CD4-positive, alpha-beta T cell (primary cell): ENCODE data around the gene MYO18A. TPM values are rescaled to one million over a fixed set of nuclear protein-coding genes. Genes with fewer than 3 reads are reported as not detected.
"Not testable (repeated sequence)": the region's sequence is repeated elsewhere in the genome, so short reads cannot be mapped to it uniquely, and the experiment has no call there.

Experiments
- ATAC-seq: fragments of 200-7000 bp; cut with Tn5 transposase; one replicate; pipeline ENCODE4 v1.10.0; 2022; ENCODE audit warnings: mild to moderate bottlenecking; ENCODE audit not compliant: poor library complexity
- CTCF ChIA-PET: fragments of 350-600 bp; sonication (Branson Sonifier 250); formaldehyde crosslinking; loops from one replicate; lab custom pipeline; 2021; ENCODE audit warnings: antibody characterized with exemption, inconsistent platforms; lab: Charles Lee
- POLR2A ChIA-PET: fragments of 350-600 bp; sonication (Branson Sonifier 250); formaldehyde crosslinking; loops from one replicate; lab custom pipeline; 2021; ENCODE audit warnings: antibody characterized with exemption, inconsistent platforms; lab: Charles Lee
- DNase-seq, 14 experiments: peaks; one replicate each; pipeline ENCODE4 v3.0.0-alpha.2; 2013 to 2020; ENCODE audit warnings: mixed read lengths in 2 of 14
- H3K27ac ChIP-seq, 2 donors: one replicate each; pipeline versions ENCODE4 v1.5.1 to v1.7.0; 2013; ENCODE audit warnings: low read length in 2 of 2, low read depth in 1 of 2, mild to moderate bottlenecking in 1 of 2
- H3K27me3 ChIP-seq, 2 experiments: 1 replicate in 1 of 2; 2 replicates in 1 of 2; pipeline versions ENCODE4 v1.6.1 to v1.7.0; 2013; ENCODE audit warnings: low read length in 2 of 2, control low read depth in 1 of 2, mild to moderate bottlenecking in 1 of 2, moderate library complexity in 1 of 2; ENCODE audit not compliant: insufficient read depth in 2 of 2, control insufficient read depth in 1 of 2
- H3K36me3 ChIP-seq: one replicate; pipeline ENCODE4 v1.6.1; 2013; ENCODE audit warnings: low read length, control low read depth; ENCODE audit not compliant: insufficient read depth
- H3K4me1 ChIP-seq: one replicate; pipeline ENCODE4 v1.6.1; 2013; ENCODE audit warnings: low read length, control low read depth; ENCODE audit not compliant: insufficient read depth
- H3K4me3 ChIP-seq: one replicate; pipeline ENCODE4 v1.5.1; 2013; ENCODE audit warnings: mild to moderate bottlenecking, low read length, moderate library complexity
- H3K9me3 ChIP-seq, 2 experiments: 1 replicate in 1 of 2; 2 replicates in 1 of 2; pipeline versions ENCODE4 v1.6.1 to v1.7.0; 2013; ENCODE audit warnings: low read length in 2 of 2, mild to moderate bottlenecking in 2 of 2, control low read depth in 1 of 2, moderate library complexity in 1 of 2; ENCODE audit not compliant: control insufficient read depth in 1 of 2, insufficient read depth in 1 of 2
- H3K27ac Mint-ChIP-seq: one replicate; pipeline ENCODE4 v1.8.0; 2020; ENCODE audit warnings: mixed read lengths
- H3K27me3 Mint-ChIP-seq: one replicate; pipeline ENCODE4 v1.8.0; 2021; ENCODE audit warnings: mixed read lengths
- H3K36me3 Mint-ChIP-seq: one replicate; pipeline ENCODE4 v1.8.0; 2021; ENCODE audit warnings: low read depth, mixed read lengths
- H3K4me1 Mint-ChIP-seq: one replicate; pipeline ENCODE4 v1.8.0; 2021; ENCODE audit warnings: low read depth, mixed read lengths
- H3K4me3 Mint-ChIP-seq: one replicate; pipeline ENCODE4 v1.8.0; 2020; ENCODE audit warnings: mild to moderate bottlenecking, mixed read lengths
- H3K9me3 Mint-ChIP-seq: one replicate; pipeline ENCODE4 v1.8.0; 2020; ENCODE audit warnings: mixed read lengths
- CTCF ChIP-seq: fragments of 200-600 bp; IDR thresholded peaks from one replicate; pipeline ENCODE4 v1.8.0; 2022; ENCODE audit warnings: antibody characterized with exemption, mild to moderate bottlenecking
- intact Hi-C, 2 experiments: fragments of 100-400 bp; cut with DNase I in 1 of 2; cut with micrococcal nuclease in 1 of 2; formaldehyde crosslinking; loops; one replicate each; pipeline versions ENCODE4 v1.15.1 to v1.9.0; 2023 to 2025; cut with DNase I, micrococcal nuclease
- total RNA-seq, 174 experiments: library from RNA in 2 of 174; stranded (reverse) in 2 of 174; gene quantifications; one replicate each; pipeline ENCODE4 v1.2.3 and lab custom pipeline; 2021 to 2026

The MYO18A gene
- total RNA-seq, 2 experiments from 2014 or later = 87.0 to 90.1 TPM

- Mint-ChIP-seq H3K9me3 (no peaks in the 10 kb centered on the region), H3K36me3 (no peaks in the 10 kb centered on the region), H3K4me1 (peaks cover 45% of the 10 kb centered on the region), H3K27me3 (no peaks in the 10 kb centered on the region), H3K4me3 (no peak overlapping the region), H3K27ac (peak overlapping the region; percentile 9)
- CTCF ChIA-PET = interaction anchor here (1.2 to 6.9 kb wide), 4 partner anchors 24 to 98 kb away, joined by 3 to 216 read pairs (median 56); partner anchors contain the start of gene MYO18A
- no peak for ATAC-seq
- no peak for TF ChIP-seq CTCF
- Histone ChIP-seq H3K36me3 (no peaks in the 10 kb centered on the region), H3K4me1 (peaks cover 36% of the 10 kb centered on the region), H3K9me3 (no peaks in the 10 kb centered on the region), H3K27me3 (no peaks in the 10 kb centered on the region), H3K4me3 (no peak overlapping the region), H3K27ac (no peak overlapping the region)
- POLR2A ChIA-PET = interaction anchor here (1.2 to 3.9 kb wide), 4 partner anchors 8 to 69 kb away, joined by 3 to 33 read pairs (median 14); no protein-coding TSS in a partner anchor
- intact Hi-C loops = loop anchor here (1.0 to 5.0 kb wide), 4 partner anchors 23 to 390 kb away; partner anchors contain the start of gene MYO18A (in 1 of the 2)
- no peak for DNase-seq
Measured at GRCh38 chr17:29147682-29148081, 32.5 kb downstream of the MYO18A start.

GRCh38 chr17:29147228-29147627 lies 33.0 kb downstream of the MYO18A start:
- Mint-ChIP-seq H3K4me1 (peaks cover 45% of the 10 kb centered on the region), H3K27ac (peak overlapping the region; percentile 9)
- ATAC-seq, H3K36me3 Mint-ChIP-seq, H3K9me3 ChIP-seq, DNase-seq, H3K27me3 ChIP-seq, H3K4me3 Mint-ChIP-seq, H3K4me3 ChIP-seq, H3K27me3 Mint-ChIP-seq, H3K36me3 ChIP-seq, H3K27ac ChIP-seq, H3K9me3 Mint-ChIP-seq: not testable (repeated sequence)
- ChIA-PET CTCF (interaction anchor here (0.6 to 6.9 kb wide), 4 partner anchors 23 to 143 kb away, joined by 3 to 216 read pairs (median 56); partner anchors contain the start of gene MYO18A), POLR2A (interaction anchor here (1.0 kb wide), 1 partner anchor 33 kb away, joined by 3 read pairs; the partner anchor contains the start of gene MYO18A)
- H3K4me1 ChIP-seq = peaks cover 41% of the 10 kb centered on the region
- intact Hi-C loops = loop anchor here in 1 of 2 experiments (2.0 to 5.0 kb wide), 2 partner anchors 22 to 390 kb away; no protein-coding TSS in a partner anchor

- Mint-ChIP-seq H3K27ac (peak overlapping the region; percentile 49), H3K4me3 (no peak overlapping the region), H3K27me3 (no peaks in the 10 kb centered on the region), H3K4me1 (peaks cover 47% of the 10 kb centered on the region), H3K36me3 (no peaks in the 10 kb centered on the region), H3K9me3 (no peaks in the 10 kb centered on the region)
- no peak for ATAC-seq
- H3K4me1 ChIP-seq = peaks cover 48% of the 10 kb centered on the region
- H3K27me3 ChIP-seq = no peaks in the 10 kb centered on the region
- no peak for DNase-seq
- POLR2A ChIA-PET = interaction anchor here (0.7 to 1.6 kb wide), 3 partner anchors 34 to 195 kb away, joined by 3 to 5 read pairs (median 3); partner anchors contain the start of genes MYO18A and PHF12
- H3K36me3 ChIP-seq = no peaks in the 10 kb centered on the region
- TF ChIP-seq CTCF = no peak
- H3K9me3 ChIP-seq = no peaks in the 10 kb centered on the region
- H3K4me3 ChIP-seq = no peak overlapping the region
- no peak overlapping the region for H3K27ac ChIP-seq
- CTCF ChIA-PET = interaction anchor here (0.6 to 6.9 kb wide), 5 partner anchors 19 to 144 kb away, joined by 3 to 216 read pairs (median 17); partner anchors contain the start of gene MYO18A
- intact Hi-C loops = loop anchor here in 1 of 2 experiments (2.0 to 5.0 kb wide), 2 partner anchors 22 to 391 kb away; no protein-coding TSS in a partner anchor
Measured at GRCh38 chr17:29146369-29146972, 33.7 kb downstream of the MYO18A start.
